ENCODE results near the gene SLC25A34.
A peak's percentile ranks its signal among the peaks of the same experiment; 100 is the strongest.

The SLC25A34 gene

DNA sequence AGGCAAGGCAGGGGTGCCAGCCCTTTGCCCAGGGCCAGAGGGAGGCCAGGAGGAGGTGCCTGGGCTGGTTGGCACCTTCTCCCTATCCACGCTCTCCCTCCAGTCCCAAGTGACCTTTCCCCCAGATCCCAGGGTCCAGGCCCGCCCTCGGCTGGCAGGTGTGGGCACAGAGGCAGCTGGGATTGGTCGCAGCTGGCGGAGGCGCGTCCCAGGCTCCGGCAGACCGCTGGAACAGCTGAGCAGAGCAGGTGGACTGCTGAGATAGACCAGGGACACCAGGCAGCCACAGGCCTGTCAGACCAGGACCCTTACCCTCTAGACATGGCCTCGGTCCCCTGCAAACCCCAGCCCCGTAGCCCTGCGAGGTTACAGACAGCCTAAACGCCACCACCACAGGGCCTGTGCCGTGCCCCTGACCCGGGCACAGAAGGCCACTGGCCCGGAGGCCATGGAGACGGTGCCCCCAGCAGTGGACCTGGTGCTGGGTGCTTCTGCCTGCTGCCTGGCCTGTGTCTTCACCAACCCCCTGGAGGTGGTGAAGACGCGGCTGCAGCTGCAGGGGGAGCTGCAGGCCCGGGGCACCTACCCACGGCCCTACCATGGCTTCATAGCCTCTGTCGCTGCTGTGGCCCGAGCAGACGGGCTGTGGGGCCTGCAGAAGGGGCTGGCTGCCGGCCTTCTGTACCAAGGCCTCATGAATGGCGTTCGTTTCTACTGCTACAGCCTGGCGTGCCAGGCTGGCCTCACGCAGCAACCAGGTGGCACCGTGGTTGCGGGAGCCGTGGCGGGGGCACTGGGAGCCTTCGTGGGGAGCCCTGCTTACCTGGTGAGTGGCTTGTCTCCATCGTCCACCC is at the start of gene SLC25A34:
Gene SLC25A34 (plus strand): TSS at position 221 of the 854 bp plus-strand sequence. CDS start 228 bp downstream, at position 449.
- TF ChIP-seq, protein P1, sequence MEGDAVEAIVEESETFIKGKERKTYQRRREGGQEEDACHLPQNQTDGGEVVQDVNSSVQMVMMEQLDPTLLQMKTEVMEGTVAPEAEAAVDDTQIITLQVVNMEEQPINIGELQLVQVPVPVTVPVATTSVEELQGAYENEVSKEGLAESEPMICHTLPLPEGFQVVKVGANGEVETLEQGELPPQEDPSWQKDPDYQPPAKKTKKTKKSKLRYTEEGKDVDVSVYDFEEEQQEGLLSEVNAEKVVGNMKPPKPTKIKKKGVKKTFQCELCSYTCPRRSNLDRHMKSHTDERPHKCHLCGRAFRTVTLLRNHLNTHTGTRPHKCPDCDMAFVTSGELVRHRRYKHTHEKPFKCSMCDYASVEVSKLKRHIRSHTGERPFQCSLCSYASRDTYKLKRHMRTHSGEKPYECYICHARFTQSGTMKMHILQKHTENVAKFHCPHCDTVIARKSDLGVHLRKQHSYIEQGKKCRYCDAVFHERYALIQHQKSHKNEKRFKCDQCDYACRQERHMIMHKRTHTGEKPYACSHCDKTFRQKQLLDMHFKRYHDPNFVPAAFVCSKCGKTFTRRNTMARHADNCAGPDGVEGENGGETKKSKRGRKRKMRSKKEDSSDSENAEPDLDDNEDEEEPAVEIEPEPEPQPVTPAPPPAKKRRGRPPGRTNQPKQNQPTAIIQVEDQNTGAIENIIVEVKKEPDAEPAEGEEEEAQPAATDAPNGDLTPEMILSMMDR (IDR thresholded peaks at IDR 0.05; ENCODE audit: extremely low read depth, missing control alignments) = no peak

DNA sequence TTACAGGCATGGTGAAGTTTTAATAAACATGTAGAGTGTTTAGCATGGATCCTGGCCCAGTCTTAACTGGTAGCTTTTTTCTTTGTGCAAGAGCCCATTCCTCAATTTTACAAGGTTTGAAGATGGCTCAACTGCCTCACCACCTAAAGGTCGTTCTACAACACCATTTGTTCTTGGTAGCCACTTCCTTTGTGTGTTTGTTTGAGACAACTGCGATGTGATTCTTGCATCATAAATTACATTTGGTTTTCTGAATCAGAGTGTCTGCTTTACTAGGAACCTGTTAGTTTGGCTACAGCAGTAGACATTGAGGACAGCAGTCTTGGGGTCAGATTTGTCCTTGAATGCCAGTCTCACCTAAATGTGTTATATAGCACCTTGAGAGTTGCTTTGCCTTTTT is 48.6 kb upstream of the SLC25A34 start:
- TF ChIP-seq, protein P1 (IDR thresholded peaks at IDR 0.05; ENCODE audit: extremely low read depth, missing control alignments) = no peak
- no peak for DNase-seq (ENCODE audit: low spot score)

More for the DNA sequence above, at the start of gene SLC25A34:
- DNase-seq (ENCODE audit: low spot score) = no peak

DNA sequence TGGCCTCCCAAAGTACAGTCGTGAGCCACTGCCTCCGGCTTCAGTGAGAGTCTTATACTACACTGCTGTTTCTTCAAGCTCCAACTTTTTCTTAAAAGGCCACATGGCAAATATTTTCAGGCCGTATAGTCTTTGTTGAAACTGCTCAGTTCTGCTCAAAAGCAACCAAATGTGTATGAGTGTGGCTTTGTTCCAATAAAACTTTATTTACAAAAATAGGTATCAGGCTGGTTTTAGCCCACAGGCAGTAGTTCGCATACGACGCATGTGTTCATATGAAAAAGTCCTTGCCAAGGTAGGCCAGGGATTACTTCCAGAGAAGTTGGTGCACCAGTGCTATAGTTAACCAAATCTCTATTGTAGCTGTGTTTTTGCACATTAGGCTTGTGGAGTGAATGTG is 45.7 kb upstream of the SLC25A34 start:
- TF ChIP-seq, protein P1 (IDR thresholded peaks at IDR 0.05; ENCODE audit: extremely low read depth, missing control alignments) = no peak
- no peak for DNase-seq (ENCODE audit: low spot score)

DNA sequence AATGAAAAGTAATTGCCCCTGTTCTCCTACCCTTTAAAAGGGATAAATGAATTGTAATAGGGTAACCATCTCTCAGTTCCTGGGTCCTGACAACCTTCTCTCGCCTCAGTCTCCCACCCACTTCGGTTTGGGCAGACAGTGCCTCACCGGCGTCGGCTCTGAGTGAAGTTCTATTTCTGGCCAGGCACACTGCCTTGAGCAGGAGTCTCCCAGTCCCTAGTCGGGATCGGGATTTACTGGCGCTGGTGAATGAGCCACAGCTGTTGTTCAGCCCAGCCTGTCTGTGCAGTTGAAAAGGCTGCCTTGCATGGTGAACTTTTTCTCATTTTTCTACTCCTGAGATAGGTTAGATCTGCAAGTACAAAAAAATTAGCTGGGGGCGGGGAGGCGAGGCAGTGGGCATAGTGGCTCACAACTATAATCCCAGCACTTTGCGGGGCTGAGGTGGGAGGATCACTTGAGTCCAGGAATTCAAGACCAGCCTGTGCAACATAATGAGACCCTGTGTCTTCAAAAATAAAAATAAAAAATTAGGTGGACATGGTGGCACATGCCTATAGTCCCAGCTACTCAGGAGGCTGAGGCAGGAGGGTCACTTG is 44.5 kb upstream of the SLC25A34 start:
- TF ChIP-seq, protein P1 (IDR thresholded peaks at IDR 0.05; ENCODE audit: extremely low read depth, missing control alignments) = no peak
- DNase-seq (ENCODE audit: low spot score) = no peak

DNA sequence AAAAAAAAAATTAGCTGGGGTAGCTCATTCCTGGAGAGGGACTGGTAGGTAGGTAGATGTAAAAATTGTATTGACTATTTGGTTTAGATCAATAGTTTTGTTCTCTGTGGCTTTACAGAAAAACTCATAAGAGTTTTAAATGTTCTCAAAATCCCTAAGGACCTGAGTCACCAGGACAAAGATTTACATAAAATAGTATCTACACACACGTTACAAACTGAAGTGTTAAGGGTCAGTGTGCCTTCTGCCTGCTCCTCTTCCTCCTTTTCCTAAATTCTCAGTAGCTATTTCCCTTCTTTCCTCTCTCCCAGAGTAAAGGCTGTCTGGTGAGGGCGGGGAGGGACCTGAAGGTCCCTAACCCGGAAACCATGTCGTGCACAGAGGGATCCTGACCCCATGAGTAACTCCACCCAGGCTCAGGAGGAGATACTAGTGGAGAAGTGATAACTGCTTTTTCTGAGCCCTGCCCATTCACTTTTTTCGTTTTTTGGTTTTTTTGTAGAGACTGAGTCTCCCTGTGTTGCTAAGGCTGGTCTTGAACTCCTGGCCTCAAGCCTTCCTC is 43.9 kb upstream of the SLC25A34 start:
- no peak for DNase-seq (ENCODE audit: low spot score)
- TF ChIP-seq, protein P1 (IDR thresholded peaks at IDR 0.05; ENCODE audit: extremely low read depth, missing control alignments) = no peak

DNA sequence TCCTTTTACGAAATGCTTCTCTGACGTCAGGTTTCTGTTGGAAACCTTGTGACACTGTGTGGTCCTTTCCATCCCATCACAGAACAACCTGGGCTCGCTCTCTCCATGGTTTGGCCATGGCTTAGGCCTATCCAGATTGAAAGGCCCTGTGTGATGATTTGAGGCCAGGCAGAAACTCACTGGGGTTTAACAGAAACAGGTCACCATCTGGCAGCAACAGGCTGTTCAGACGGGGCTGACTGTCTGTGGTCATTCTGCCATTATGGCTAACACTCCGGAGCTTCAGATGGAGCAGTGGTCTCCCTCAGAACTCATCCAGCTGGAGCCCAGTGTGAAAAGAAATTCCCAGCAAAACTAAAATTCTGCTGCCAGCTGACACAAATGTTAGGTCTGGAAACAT is 42.7 kb upstream of the SLC25A34 start:
- no peak for DNase-seq (ENCODE audit: low spot score)
- TF ChIP-seq, protein P1 (IDR thresholded peaks at IDR 0.05; ENCODE audit: extremely low read depth, missing control alignments) = no peak

DNA sequence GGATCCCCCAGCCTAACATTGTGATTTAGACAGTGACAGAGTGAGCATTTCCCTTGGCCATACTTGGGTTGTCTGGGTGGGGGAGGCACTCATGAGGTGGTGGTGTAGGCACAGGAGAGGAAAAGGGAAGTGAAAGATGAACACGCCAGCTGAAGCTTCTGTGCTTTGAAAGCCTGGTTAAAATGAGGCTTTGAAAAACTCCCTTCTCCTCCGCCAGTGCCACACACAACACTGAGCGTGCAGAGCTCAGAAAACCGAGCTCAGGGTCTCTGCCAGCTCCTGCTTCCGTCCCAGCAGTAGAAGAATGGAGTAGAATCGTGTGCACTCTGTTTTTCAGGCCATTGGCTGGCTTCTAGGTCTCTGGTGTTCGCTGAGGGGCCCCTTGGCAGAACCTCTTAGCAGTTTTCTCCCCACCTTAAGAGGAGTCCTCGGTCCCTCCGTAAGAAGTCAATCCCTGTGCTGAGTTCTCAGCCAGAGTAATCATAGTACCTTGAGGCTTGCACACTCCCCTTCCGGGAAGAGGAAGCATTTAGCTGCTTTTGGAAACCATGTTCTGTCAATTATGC is 39.0 kb upstream of the SLC25A34 start:
- peak; percentile 85 for DNase-seq (ENCODE audit: low spot score)
- TF ChIP-seq, protein P1 (IDR thresholded peaks at IDR 0.05; ENCODE audit: extremely low read depth, missing control alignments) = no peak

Measured in GM20000 (cell line).